GM12878 (cell line): ENCODE measurements around the gene PUS3. TPM values are rescaled to one million over a fixed set of nuclear protein-coding genes. Genes with fewer than 3 reads are reported as not detected.

ENCODE experiments used
- ATAC-seq: fragments of 200-7000 bp; cut with Tn5 transposase; 3 replicates; pipeline ENCODE4 v1.9.1; 2020; ENCODE audit warnings: mild to moderate bottlenecking, moderate library complexity
- BruUV-seq: library from RNA; stranded (reverse); fragments of 400-500 nt; replicated peaks from 2 replicates; lab custom pipeline; 2021; lab: Mats Ljungman, UMichigan
- CTCF ChIA-PET: fragments of 300-600 bp; sonication (Branson Sonifier 250); formaldehyde crosslinking; extraction: SDS; loops from one replicate; lab custom pipeline; 2021; ENCODE audit warnings: inconsistent platforms; lab: Yijun Ruan, JAX
- POLR2A ChIA-PET: fragments of 350-600 bp; formaldehyde crosslinking; extraction: SDS; loops from one replicate; lab custom pipeline; 2021; ENCODE audit warnings: inconsistent platforms; lab: Charles Lee
- RAD21 ChIA-PET: fragments of 300-600 bp; sonication (Branson Sonifier 250); formaldehyde crosslinking; loops from one replicate; lab custom pipeline; 2023; ENCODE audit warnings: antibody characterized with exemption; ENCODE audit not compliant: unreplicated experiment; lab: Charles Lee
- SMC1A ChIA-PET: fragments of 300-600 bp; sonication (Branson Sonifier 250); formaldehyde crosslinking; loops from one replicate; lab custom pipeline; 2023; ENCODE audit not compliant: unreplicated experiment, uncharacterized antibody; lab: Charles Lee
- DNase-seq: peaks from one replicate; pipeline ENCODE4 v3.0.0-alpha.2; 2011; ENCODE audit warnings: low read depth, low spot score
- FAIRE-seq: peaks from 3 replicates; lab custom pipeline; 2011; peaks lifted over from hg19 to GRCh38; lab: Jason Lieb, UNC
- H2AFZ ChIP-seq: 2 replicates; pipeline ENCODE4 v1.6.0; 2011; ENCODE audit warnings: low read depth, low read length, control low read depth; ENCODE audit not compliant: control insufficient read depth
- H3K27ac ChIP-seq: 2 replicates; pipeline ENCODE4 v1.5.1; 2011; ENCODE audit warnings: control low read depth; ENCODE audit not compliant: control insufficient read depth, insufficient read depth
- H3K27me3 ChIP-seq, 2 experiments: replicated peaks in 1 of 2; 2 replicates each; pipeline versions ENCODE4 v1.6.0 to v1.6.1; 2011; ENCODE audit warnings: low read length in 1 of 2; ENCODE audit not compliant: control insufficient read depth in 2 of 2, insufficient read depth in 2 of 2
- H3K36me3 ChIP-seq, 2 experiments: 2 replicates each; pipeline ENCODE4 v1.5.1; 2011; ENCODE audit warnings: low read length in 1 of 2; ENCODE audit not compliant: control insufficient read depth in 2 of 2, insufficient read depth in 2 of 2
- H3K4me1 ChIP-seq: 2 replicates; pipeline ENCODE4 v1.6.1; 2011; ENCODE audit warnings: mild to moderate bottlenecking, low read length, moderate library complexity, mixed read lengths; ENCODE audit not compliant: control insufficient read depth, insufficient read depth
- H3K4me2 ChIP-seq: 2 replicates; pipeline ENCODE4 v1.6.0; 2011; ENCODE audit warnings: control low read depth; ENCODE audit not compliant: control insufficient read depth, insufficient read depth
- H3K4me3 ChIP-seq: fragments of 200-600 bp; sonication (generic); 2 replicates; pipeline ENCODE4 v1.5.1; 2016
- H3K79me2 ChIP-seq: 2 replicates; pipeline ENCODE4 v1.6.0; 2011; ENCODE audit warnings: low read length; ENCODE audit not compliant: control insufficient read depth, insufficient read depth
- H3K9ac ChIP-seq: 2 replicates; pipeline ENCODE4 v1.8.0; 2011; ENCODE audit warnings: low read length, control low read depth, mixed read lengths; ENCODE audit not compliant: control insufficient read depth, insufficient read depth
- H3K9me3 ChIP-seq: replicated peaks from 3 replicates; pipeline ENCODE4 v1.5.1; 2011; ENCODE audit warnings: mild to moderate bottlenecking, low read length; ENCODE audit not compliant: control insufficient read depth, insufficient read depth
- H4K20me1 ChIP-seq: 2 replicates; pipeline ENCODE4 v1.6.0; 2011; ENCODE audit not compliant: control insufficient read depth, insufficient read depth
- ATF7 ChIP-seq: fragments of 450-650 bp; IDR thresholded peaks from 2 replicates; pipeline ENCODE4 v1.6.1; 2016; ENCODE audit warnings: low read depth, mild to moderate bottlenecking
- BACH1 ChIP-seq: fragments of 450-650 bp; IDR thresholded peaks from 2 replicates; pipeline ENCODE4 v1.6.1; 2017; ENCODE audit warnings: mild to moderate bottlenecking, borderline replicate concordance
- IRF3 ChIP-seq: fragments of 450-650 bp; IDR thresholded peaks from 2 replicates; pipeline ENCODE4 v1.6.1; 2014; ENCODE audit warnings: mild to moderate bottlenecking
- KDM1A ChIP-seq: fragments of 200-600 bp; sonication (generic); IDR thresholded peaks from 2 replicates; pipeline ENCODE4 v1.6.1; 2016; ENCODE audit warnings: borderline replicate concordance
- POU2F2 ChIP-seq: IDR thresholded peaks from 3 replicates; pipeline ENCODE4 v1.6.1; 2011; ENCODE audit warnings: low read depth, mild to moderate bottlenecking, low read length, borderline replicate concordance
- RBBP5 ChIP-seq: fragments of 200-600 bp; sonication (generic); conservative IDR thresholded peaks from 2 replicates; pipeline ENCODE4 v1.6.1; 2016
- TARDBP ChIP-seq: IDR thresholded peaks from 2 replicates; pipeline ENCODE4 v1.6.1; 2016; ENCODE audit warnings: borderline replicate concordance
- ZBTB40 ChIP-seq: fragments of 450-650 bp; IDR thresholded peaks from 2 replicates; pipeline ENCODE4 v1.6.1; 2016; ENCODE audit warnings: mild to moderate bottlenecking, moderate library complexity, borderline replicate concordance
- ZNF207 ChIP-seq: fragments of 450-650 bp; IDR thresholded peaks from 2 replicates; pipeline ENCODE4 v1.6.1; 2014; ENCODE audit warnings: antibody characterized with exemption, mild to moderate bottlenecking, borderline replicate concordance
- ZNF274 ChIP-seq: IDR thresholded peaks from one replicate; pipeline ENCODE4 v1.8.0; 2011; ENCODE audit not compliant: insufficient read length, insufficient read depth
- ZZZ3 ChIP-seq: IDR thresholded peaks from 2 replicates; pipeline ENCODE4 v1.6.1; 2011; ENCODE audit warnings: low read depth; ENCODE audit not compliant: control insufficient read depth, insufficient read length
- WGBS: methylation state at CpG from one replicate; pipeline ENCODE4 v1.1.6; 2016; ENCODE audit warnings: low lambda C conversion rate; ENCODE audit not compliant: insufficient replicate concordance, insufficient coverage; ENCODE audit errors: missing lambda C conversion rate; 5-methylcytosine and 5-hydroxymethylcytosine counted together
- in situ Hi-C: fragments of 300-500 bp; cut with MboI; formaldehyde crosslinking; loops from 9 replicates; pipeline ENCODE4 v1.14.3; 2018; ENCODE audit warnings: mixed read lengths
- intact Hi-C: fragments of 100-400 bp; cut with micrococcal nuclease; formaldehyde crosslinking; loops from one replicate; pipeline ENCODE4 v1.14.2; 2022; ENCODE audit not compliant: unreplicated experiment
- polyA plus RNA-seq, 11 experiments: library from polyadenylated mRNA; depleted of rRNA in 4 of 11; unstranded in 6 of 11; stranded (reverse) in 5 of 11; fragments of >200 nt; fragmentation: Nextera tagmentation in 4 of 11; fragmentation: Illumina TruSeq in 1 of 11; extraction: Ambion mirVana in 4 of 11; extraction: Trizol in 1 of 11; gene quantifications; 1 replicate in 1 of 11; 2 replicates in 10 of 11; pipeline versions ENCODE4 v1.2.1 to v1.2.3, GENCODE V29; 2011 to 2016; ENCODE audit warnings: inconsistent platforms in 2 of 11, missing spikeins in 2 of 11, low read depth in 1 of 11
- total RNA-seq, 4 experiments: library from RNA; depleted of rRNA in 3 of 4; stranded (reverse); fragments of >200 nt in 3 of 4; fragmentation: Illumina TruSeq in 1 of 4; extraction: Trizol in 1 of 4; gene quantifications; 2 replicates each; pipeline versions ENCODE4 v1.2.1 to v1.2.3, GENCODE V29; 2013 to 2021

Gene PUS3
- total and polyA plus RNA-seq, 10 of the 15 experiments (the other 5 are each of a cell fraction or from before 2014, with no cell fraction given) = 10.9 to 22.4 (median 14.3) TPM

- no peaks in the 10 kb centered on the region for H3K4me1 ChIP-seq
- ChIA-PET POLR2A (interaction anchor here (0.6 kb wide), 1 partner anchor 318 kb away, joined by 4 read pairs; no protein-coding TSS in a partner anchor), RAD21 (no interaction called here), CTCF (interaction anchor here (0.6 kb wide), 1 partner anchor 244 kb away, joined by 3 read pairs; no protein-coding TSS in a partner anchor)
- no peak for DNase-seq
- H2AFZ ChIP-seq = no peak overlapping the region
- H3K9me3 ChIP-seq = no peaks in the 10 kb centered on the region
- no peak overlapping the region for H3K9ac ChIP-seq
- no TSS peak for BruUV-seq
- H3K4me2 ChIP-seq = no peak overlapping the region
- intact Hi-C loops = no loop called here
- TF ChIP-seq KDM1A (no peak), ZNF274 (no peak), BACH1 (no peak), ZNF207 (no peak), RBBP5 (no peak), ATF7 (no peak), ZBTB40 (no peak), POU2F2 (no peak), IRF3 (no peak), TARDBP (no peak), ZZZ3 (no peak)
- TF ChIP-seq, all 136 proteins: peak for 0
- Histone ChIP-seq H3K27me3 (no peaks in the 10 kb centered on the region), H3K79me2 (no peaks in the 10 kb centered on the region), H3K36me3 (no peaks in the 10 kb centered on the region), H4K20me1 (no peaks in the 10 kb centered on the region), H3K4me3 (no peak overlapping the region), H3K27ac (no peak overlapping the region)
- 61% methylated on average over 22 of the region's 22 CpGs for WGBS
- SMC1A ChIA-PET = interaction anchor here (0.7 kb wide), 1 partner anchor 17 kb away, joined by 3 read pairs; no protein-coding TSS in a partner anchor
- in situ Hi-C loops = no loop called here
- ATAC-seq (no peak), FAIRE-seq (no peak)
These were observed 46.5 kb upstream of the PUS3 start for GRCh38 chr11:125949271-125950177.
